DND-41 (cell line): ENCODE results near the gene FBXL15.

Experiments used
- ATAC-seq: fragments of 200-7000 bp; cut with Tn5 transposase; 3 replicates; pipeline ENCODE4 v1.9.1; 2021; ENCODE audit warnings: low read depth; ENCODE audit not compliant: insufficient read depth
- DNase-seq: peaks from one replicate; pipeline ENCODE4 v3.0.0-alpha.2; 2020
- H2AFZ ChIP-seq: 2 replicates; pipeline ENCODE4 v1.6.0; 2012; ENCODE audit warnings: low read depth, low read length
- H3K27ac ChIP-seq: 2 replicates; pipeline ENCODE4 v1.5.1; 2012; ENCODE audit warnings: low read length, inconsistent platforms
- H3K27me3 ChIP-seq: fragments of 200-600 bp; sonication (generic); 2 replicates; pipeline ENCODE4 v1.6.0; 2012; ENCODE audit warnings: low read length, mild to moderate bottlenecking, inconsistent platforms; ENCODE audit not compliant: insufficient read depth, poor library complexity
- H3K36me3 ChIP-seq: 2 replicates; pipeline ENCODE4 v1.5.1; 2012; ENCODE audit warnings: low read length, inconsistent platforms; ENCODE audit not compliant: insufficient read depth
- H3K4me1 ChIP-seq: 2 replicates; pipeline ENCODE4 v1.5.1; 2012; ENCODE audit warnings: mild to moderate bottlenecking, low read length; ENCODE audit not compliant: insufficient read depth
- H3K4me2 ChIP-seq: 2 replicates; pipeline ENCODE4 v1.6.0; 2012; ENCODE audit warnings: mild to moderate bottlenecking, moderate library complexity, low read length, inconsistent platforms; ENCODE audit not compliant: insufficient read depth
- H3K4me3 ChIP-seq, 2 experiments: fragments of 200-600 bp in 1 of 2; shearing (Covaris generic) in 1 of 2; 2 replicates each; pipeline ENCODE4 v1.5.1; 2012 to 2016; ENCODE audit warnings: inconsistent platforms in 2 of 2, low read length in 2 of 2, mild to moderate bottlenecking in 2 of 2, low read depth in 1 of 2, moderate library complexity in 1 of 2
- H3K79me2 ChIP-seq: 2 replicates; pipeline ENCODE4 v1.6.0; 2012; ENCODE audit warnings: low read length, inconsistent platforms; ENCODE audit not compliant: insufficient read depth
- H3K9ac ChIP-seq: 2 replicates; pipeline ENCODE4 v1.6.0; 2012; ENCODE audit warnings: low read depth, mild to moderate bottlenecking, inconsistent platforms, low read length, moderate library complexity
- H3K9me3 ChIP-seq: 2 replicates; pipeline ENCODE4 v1.5.1; 2012; ENCODE audit warnings: low read length, moderate library complexity, mild to moderate bottlenecking, inconsistent platforms; ENCODE audit not compliant: insufficient read depth, severe bottlenecking
- H4K20me1 ChIP-seq: 2 replicates; pipeline ENCODE4 v1.6.0; 2012; ENCODE audit warnings: low read length; ENCODE audit not compliant: insufficient read depth
- EZH2 ChIP-seq: IDR thresholded peaks from 3 replicates; pipeline ENCODE4 v1.6.1; 2012; ENCODE audit warnings: borderline replicate concordance, low read depth, mild to moderate bottlenecking, moderate library complexity, low read length, inconsistent platforms; ENCODE audit not compliant: severe bottlenecking
- TF ChIP-seq, protein P1 (sequence below): IDR thresholded peaks from 2 replicates; pipeline ENCODE4 v1.5.1; 2012; ENCODE audit warnings: borderline replicate concordance, low read length, moderate library complexity, mild to moderate bottlenecking; ENCODE audit not compliant: poor library complexity, severe bottlenecking; ENCODE audit errors: extremely low read depth

The FBXL15 gene

GRCh38 chr10:102450124-102450373, 29.4 kb downstream of the FBXL15 start:
- peaks cover 28% of the 10 kb centered on the region for H3K4me1 ChIP-seq
- H3K36me3 ChIP-seq: peaks cover 12% of the 10 kb centered on the region
- H3K4me3 ChIP-seq: peak overlapping the region; percentile 32 to 72; a peak in 3 of 4 replicates
- H4K20me1 ChIP-seq: 0 out of 2 replicates have a peak, but pooled peaks cover 4% of the 10 kb centered on the region
- H3K27me3 ChIP-seq: no peaks in the 10 kb centered on the region
- DNase-seq (no peak), ATAC-seq (peak; percentile 15; the same call in 1 of the 3 replicates)
- peak overlapping the region; percentile 97 for H3K9ac ChIP-seq
- H3K4me2 ChIP-seq: peak overlapping the region; percentile 87
- TF ChIP-seq, protein P1, sequence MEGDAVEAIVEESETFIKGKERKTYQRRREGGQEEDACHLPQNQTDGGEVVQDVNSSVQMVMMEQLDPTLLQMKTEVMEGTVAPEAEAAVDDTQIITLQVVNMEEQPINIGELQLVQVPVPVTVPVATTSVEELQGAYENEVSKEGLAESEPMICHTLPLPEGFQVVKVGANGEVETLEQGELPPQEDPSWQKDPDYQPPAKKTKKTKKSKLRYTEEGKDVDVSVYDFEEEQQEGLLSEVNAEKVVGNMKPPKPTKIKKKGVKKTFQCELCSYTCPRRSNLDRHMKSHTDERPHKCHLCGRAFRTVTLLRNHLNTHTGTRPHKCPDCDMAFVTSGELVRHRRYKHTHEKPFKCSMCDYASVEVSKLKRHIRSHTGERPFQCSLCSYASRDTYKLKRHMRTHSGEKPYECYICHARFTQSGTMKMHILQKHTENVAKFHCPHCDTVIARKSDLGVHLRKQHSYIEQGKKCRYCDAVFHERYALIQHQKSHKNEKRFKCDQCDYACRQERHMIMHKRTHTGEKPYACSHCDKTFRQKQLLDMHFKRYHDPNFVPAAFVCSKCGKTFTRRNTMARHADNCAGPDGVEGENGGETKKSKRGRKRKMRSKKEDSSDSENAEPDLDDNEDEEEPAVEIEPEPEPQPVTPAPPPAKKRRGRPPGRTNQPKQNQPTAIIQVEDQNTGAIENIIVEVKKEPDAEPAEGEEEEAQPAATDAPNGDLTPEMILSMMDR: no peak
- no peak for TF ChIP-seq EZH2
- H2AFZ ChIP-seq: peak overlapping the region; percentile 85
- peaks cover 19% of the 10 kb centered on the region for H3K79me2 ChIP-seq
- H3K27ac ChIP-seq: peak overlapping the region; percentile 75
- no peaks in the 10 kb centered on the region for H3K9me3 ChIP-seq

DNA sequence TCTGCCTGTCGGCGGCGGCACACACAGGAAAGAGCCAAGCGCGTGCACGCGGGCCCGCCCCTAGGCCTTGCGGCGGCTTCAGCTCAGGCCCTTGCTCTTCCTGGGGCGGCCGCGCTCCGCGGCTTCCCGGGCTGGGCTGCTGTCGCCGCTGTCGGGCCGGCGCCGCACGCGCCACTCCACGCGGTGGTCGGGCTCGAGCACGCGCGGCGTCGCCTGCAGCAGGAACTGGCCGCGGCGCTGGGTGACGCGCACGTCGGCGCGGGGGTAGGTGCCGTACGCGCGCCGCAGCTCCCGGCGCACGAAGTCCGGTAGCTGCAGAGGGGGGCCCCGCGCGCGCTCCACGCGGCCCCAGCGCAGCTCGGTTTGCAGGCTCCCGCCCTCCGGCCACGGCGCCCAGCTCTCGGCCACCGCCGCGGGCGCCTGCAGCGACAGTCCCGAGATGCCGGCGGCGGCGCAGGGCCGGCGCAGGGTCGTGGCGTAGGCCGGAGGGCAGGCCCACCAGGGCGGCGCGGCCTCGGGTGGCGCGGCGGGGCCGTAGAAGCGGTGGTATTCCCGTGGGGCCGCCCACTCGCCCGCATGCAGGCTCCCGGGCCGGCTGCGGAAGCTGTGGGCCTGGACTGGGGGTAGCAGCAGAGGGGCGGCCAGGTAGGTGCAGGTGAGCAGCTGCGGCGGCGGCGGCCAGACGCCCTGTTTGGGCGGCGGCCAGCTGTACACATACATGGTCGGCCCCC, 29.9 kb downstream of the FBXL15 start:
- ATAC-seq (peak; percentile 81), DNase-seq (peak; percentile 87)
- Histone ChIP-seq H3K27me3 (no peaks in the 10 kb centered on the region), H3K4me2 (peak overlapping the region; percentile 87), H3K4me1 (peaks cover 28% of the 10 kb centered on the region), H3K9ac (peak overlapping the region; percentile 97), H3K4me3 (peak overlapping the region; percentile 72 to 94), H3K36me3 (peaks cover 12% of the 10 kb centered on the region), H3K9me3 (no peaks in the 10 kb centered on the region), H2AFZ (peak overlapping the region; percentile 85), H3K79me2 (peaks cover 19% of the 10 kb centered on the region), H4K20me1 (0 out of 2 replicates have a peak, but pooled peaks cover 4% of the 10 kb centered on the region), H3K27ac (peak overlapping the region; percentile 75)
- TF ChIP-seq, protein P1: no peak
- no peak for TF ChIP-seq EZH2

- no peaks in the 10 kb centered on the region for H3K9me3 ChIP-seq
- H3K4me2 ChIP-seq: peak within 1 kb of the TSS; percentile 87
- peak within 1 kb of the TSS; percentile 72 to 94 for H3K4me3 ChIP-seq
- peak within 1 kb of the TSS; percentile 75 for H3K27ac ChIP-seq
- peak within 1 kb of the TSS; percentile 85 for H2AFZ ChIP-seq
- H4K20me1 ChIP-seq: 0 out of 2 replicates have a peak, but pooled peaks cover 4% of the 10 kb centered on the region
- no peak; the same call in 2 of the 3 replicates for ATAC-seq
- no peak for TF ChIP-seq EZH2
- TF ChIP-seq, protein P1: no peak
- DNase-seq: no peak
- H3K36me3 ChIP-seq: peaks cover 12% of the 10 kb centered on the region
- H3K9ac ChIP-seq: peak within 1 kb of the TSS; percentile 97
- peaks cover 19% of the 10 kb centered on the region for H3K79me2 ChIP-seq
- H3K4me1 ChIP-seq: peaks cover 28% of the 10 kb centered on the region
- no peaks in the 10 kb centered on the region for H3K27me3 ChIP-seq
Measured at GRCh38 chr10:102451105-102451969, 30.7 kb downstream of the FBXL15 start, which contains the start of gene C10orf95. C10orf95 (minus strand) TSS chr10:102451543; CDS start chr10:102451093, 450 bp downstream.
